GM23338 (cell line): ENCODE results near the gene SCGB3A1. TPM values are rescaled to one million over a fixed set of nuclear protein-coding genes. Genes with fewer than 3 reads are reported as not detected.

Experiments used
- ATAC-seq: fragments of 200-7000 bp; cut with Tn5 transposase; 3 replicates; pipeline ENCODE4 v1.9.1; 2020
- DNase-seq: peaks from one replicate; pipeline ENCODE4 v3.0.0-alpha.2; 2015; ENCODE audit warnings: low spot score
- H2AFZ ChIP-seq: fragments of 200-600 bp; sonication (generic); 2 replicates; pipeline ENCODE4 v1.8.0; 2016; ENCODE audit warnings: antibody characterized with exemption, mild to moderate bottlenecking, moderate library complexity
- H3F3A ChIP-seq: fragments of 200-600 bp; sonication (generic); replicated peaks from 2 replicates; pipeline ENCODE4 v1.8.0; 2017; ENCODE audit warnings: antibody characterized with exemption, mixed run types, low read depth
- H3K27ac ChIP-seq: fragments of 200-600 bp; sonication (generic); 2 replicates; pipeline ENCODE4 v1.6.1; 2016; ENCODE audit warnings: low read depth
- H3K27me3 ChIP-seq: fragments of 200-600 bp; sonication (generic); 2 replicates; pipeline ENCODE4 v1.8.0; 2016; ENCODE audit warnings: mild to moderate bottlenecking, mixed run types, moderate library complexity; ENCODE audit not compliant: insufficient read depth
- H3K36me3 ChIP-seq: fragments of 200-600 bp; sonication (generic); 2 replicates; pipeline ENCODE4 v1.8.0; 2016; ENCODE audit warnings: mild to moderate bottlenecking; ENCODE audit not compliant: insufficient read depth
- H3K4me1 ChIP-seq: fragments of 200-600 bp; sonication (generic); 2 replicates; pipeline ENCODE4 v1.8.0; 2016; ENCODE audit warnings: mild to moderate bottlenecking, moderate library complexity; ENCODE audit not compliant: insufficient read depth
- H3K4me2 ChIP-seq: fragments of 200-600 bp; sonication (generic); 2 replicates; pipeline ENCODE4 v1.7.1; 2017; ENCODE audit warnings: mixed run types
- H3K4me3 ChIP-seq: fragments of 200-600 bp; sonication (generic); 2 replicates; pipeline ENCODE4 v1.6.1; 2016; ENCODE audit warnings: mixed run types
- H3K79me2 ChIP-seq: fragments of 200-600 bp; sonication (generic); replicated peaks from 2 replicates; pipeline ENCODE4 v1.8.0; 2017; ENCODE audit warnings: mild to moderate bottlenecking; ENCODE audit not compliant: insufficient read depth
- H3K9me2 ChIP-seq: fragments of 200-600 bp; sonication (generic); 2 replicates; pipeline ENCODE4 v1.8.0; 2017; ENCODE audit not compliant: insufficient read depth
- H4K20me1 ChIP-seq: fragments of 200-600 bp; sonication (generic); replicated peaks from 2 replicates; pipeline ENCODE4 v1.8.0; 2017; ENCODE audit warnings: mild to moderate bottlenecking; ENCODE audit not compliant: insufficient read depth
- H3K27ac Mint-ChIP-seq: 2 replicates; pipeline ENCODE4 v1.8.0; 2020; ENCODE audit warnings: inconsistent platforms, mild to moderate bottlenecking, moderate library complexity, mixed read lengths
- H3K27me3 Mint-ChIP-seq: 3 replicates; pipeline ENCODE4 v1.8.0; 2022; ENCODE audit warnings: low read depth, mild to moderate bottlenecking, moderate library complexity, mixed read lengths, inconsistent platforms; ENCODE audit not compliant: insufficient read depth, poor library complexity
- H3K36me3 Mint-ChIP-seq: 3 replicates; pipeline ENCODE4 v1.8.0; 2021; ENCODE audit warnings: low read depth, mild to moderate bottlenecking, inconsistent platforms, moderate library complexity, mixed read lengths
- H3K4me1 Mint-ChIP-seq: 3 replicates; pipeline ENCODE4 v1.8.0; 2020; ENCODE audit warnings: mild to moderate bottlenecking, inconsistent platforms, mixed read lengths
- H3K4me3 Mint-ChIP-seq: 3 replicates; pipeline ENCODE4 v1.8.0; 2021; ENCODE audit warnings: moderate library complexity, mild to moderate bottlenecking, inconsistent platforms, mixed read lengths
- H3K9me3 Mint-ChIP-seq: 3 replicates; pipeline ENCODE4 v1.8.0; 2020; ENCODE audit warnings: moderate library complexity, mild to moderate bottlenecking, inconsistent platforms, mixed read lengths
- EZH2 ChIP-seq: fragments of 200-600 bp; sonication (generic); IDR thresholded peaks from one replicate; pipeline ENCODE4 v1.8.0; 2017; ENCODE audit warnings: antibody characterized with exemption, mild to moderate bottlenecking, low read depth; ENCODE audit not compliant: unreplicated experiment
- EZH2phosphoT487 ChIP-seq: fragments of 200-600 bp; sonication (generic); IDR thresholded peaks from one replicate; pipeline ENCODE4 v1.8.1; 2018; ENCODE audit warnings: antibody characterized with exemption; ENCODE audit not compliant: unreplicated experiment
- POLR2AphosphoS5 ChIP-seq: IDR thresholded peaks from 2 replicates; pipeline ENCODE4 v1.6.1; 2016; ENCODE audit warnings: antibody characterized with exemption, low read depth
- STAT1 ChIP-seq: IDR thresholded peaks from one replicate; pipeline ENCODE4 v1.6.1; 2016; ENCODE audit warnings: antibody characterized with exemption; ENCODE audit not compliant: unreplicated experiment
- ZNF331 ChIP-seq: fragments of 250-450 bp; sonication (Bioruptor Pico); IDR thresholded peaks from 2 replicates; pipeline ENCODE4 v1.5.0; 2020; ENCODE audit warnings: low read depth, mild to moderate bottlenecking, moderate library complexity
- polyA plus RNA-seq: library from polyadenylated mRNA; unstranded; fragments of >200 nt; fragmentation: Nextera tagmentation; extraction: Ambion mirVana; gene quantifications from 2 replicates; pipeline ENCODE4 v1.2.1, GENCODE V29; 2016
- total RNA-seq: library from RNA; depleted of rRNA; stranded (reverse); fragments of >200 nt; shearing (Covaris generic); gene quantifications from 2 replicates; pipeline ENCODE4 v1.2.3, GENCODE V29; 2014
- TF ChIP-seq, protein P1 (sequence below): IDR thresholded peaks from 2 replicates; pipeline ENCODE4 v1.6.1; 2016; ENCODE audit warnings: antibody characterized with exemption
- TF ChIP-seq, protein P2 (sequence below): fragments of 250-450 bp; sonication (Bioruptor Pico); IDR thresholded peaks from 2 replicates; pipeline ENCODE4 v1.5.0; 2020; ENCODE audit warnings: mild to moderate bottlenecking, moderate library complexity
- TF ChIP-seq, protein P3 (sequence below), 2 experiments: fragments of 200-600 bp in 1 of 2; sonication (generic) in 1 of 2; conservative IDR thresholded peaks; 2 replicates each; pipeline versions ENCODE4 v1.5.1 to v1.6.1; 2016 to 2017; ENCODE audit warnings: antibody characterized with exemption in 2 of 2, low read depth in 2 of 2, mild to moderate bottlenecking in 2 of 2, moderate library complexity in 1 of 2

SCGB3A1 gene
- total and polyA plus RNA-seq, 2 experiments from 2014 or later, result not detected

DNA sequence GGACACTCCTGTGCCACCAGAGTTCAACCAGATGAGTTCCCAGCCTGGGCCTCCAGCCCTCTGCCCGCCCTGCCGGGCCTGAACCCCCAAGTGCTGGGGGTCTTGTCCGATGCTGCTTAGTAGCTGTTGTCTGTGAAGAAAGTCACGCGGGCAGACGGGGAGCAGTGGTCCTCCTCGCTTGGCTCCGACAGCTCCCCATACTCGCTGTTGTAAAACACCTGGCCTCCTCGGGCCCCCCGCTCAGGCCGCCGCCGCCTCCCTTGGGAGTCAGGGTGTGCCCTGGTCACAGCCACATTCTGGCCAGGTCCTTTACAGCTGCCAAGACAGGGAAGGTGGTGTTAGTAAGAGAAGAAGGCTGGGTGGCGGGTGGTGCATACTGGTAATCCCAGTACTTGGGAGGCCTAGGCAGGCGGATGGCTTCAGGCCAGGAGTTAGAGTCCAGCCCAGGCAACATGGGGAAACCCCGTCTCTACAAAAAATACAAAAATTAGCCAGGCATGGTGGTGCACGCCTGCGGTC is 11.8 kb upstream of the SCGB3A1 start (continued):
- TF ChIP-seq, protein P1, sequence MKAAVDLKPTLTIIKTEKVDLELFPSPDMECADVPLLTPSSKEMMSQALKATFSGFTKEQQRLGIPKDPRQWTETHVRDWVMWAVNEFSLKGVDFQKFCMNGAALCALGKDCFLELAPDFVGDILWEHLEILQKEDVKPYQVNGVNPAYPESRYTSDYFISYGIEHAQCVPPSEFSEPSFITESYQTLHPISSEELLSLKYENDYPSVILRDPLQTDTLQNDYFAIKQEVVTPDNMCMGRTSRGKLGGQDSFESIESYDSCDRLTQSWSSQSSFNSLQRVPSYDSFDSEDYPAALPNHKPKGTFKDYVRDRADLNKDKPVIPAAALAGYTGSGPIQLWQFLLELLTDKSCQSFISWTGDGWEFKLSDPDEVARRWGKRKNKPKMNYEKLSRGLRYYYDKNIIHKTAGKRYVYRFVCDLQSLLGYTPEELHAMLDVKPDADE, result no peak
- TF ChIP-seq, protein P2, sequence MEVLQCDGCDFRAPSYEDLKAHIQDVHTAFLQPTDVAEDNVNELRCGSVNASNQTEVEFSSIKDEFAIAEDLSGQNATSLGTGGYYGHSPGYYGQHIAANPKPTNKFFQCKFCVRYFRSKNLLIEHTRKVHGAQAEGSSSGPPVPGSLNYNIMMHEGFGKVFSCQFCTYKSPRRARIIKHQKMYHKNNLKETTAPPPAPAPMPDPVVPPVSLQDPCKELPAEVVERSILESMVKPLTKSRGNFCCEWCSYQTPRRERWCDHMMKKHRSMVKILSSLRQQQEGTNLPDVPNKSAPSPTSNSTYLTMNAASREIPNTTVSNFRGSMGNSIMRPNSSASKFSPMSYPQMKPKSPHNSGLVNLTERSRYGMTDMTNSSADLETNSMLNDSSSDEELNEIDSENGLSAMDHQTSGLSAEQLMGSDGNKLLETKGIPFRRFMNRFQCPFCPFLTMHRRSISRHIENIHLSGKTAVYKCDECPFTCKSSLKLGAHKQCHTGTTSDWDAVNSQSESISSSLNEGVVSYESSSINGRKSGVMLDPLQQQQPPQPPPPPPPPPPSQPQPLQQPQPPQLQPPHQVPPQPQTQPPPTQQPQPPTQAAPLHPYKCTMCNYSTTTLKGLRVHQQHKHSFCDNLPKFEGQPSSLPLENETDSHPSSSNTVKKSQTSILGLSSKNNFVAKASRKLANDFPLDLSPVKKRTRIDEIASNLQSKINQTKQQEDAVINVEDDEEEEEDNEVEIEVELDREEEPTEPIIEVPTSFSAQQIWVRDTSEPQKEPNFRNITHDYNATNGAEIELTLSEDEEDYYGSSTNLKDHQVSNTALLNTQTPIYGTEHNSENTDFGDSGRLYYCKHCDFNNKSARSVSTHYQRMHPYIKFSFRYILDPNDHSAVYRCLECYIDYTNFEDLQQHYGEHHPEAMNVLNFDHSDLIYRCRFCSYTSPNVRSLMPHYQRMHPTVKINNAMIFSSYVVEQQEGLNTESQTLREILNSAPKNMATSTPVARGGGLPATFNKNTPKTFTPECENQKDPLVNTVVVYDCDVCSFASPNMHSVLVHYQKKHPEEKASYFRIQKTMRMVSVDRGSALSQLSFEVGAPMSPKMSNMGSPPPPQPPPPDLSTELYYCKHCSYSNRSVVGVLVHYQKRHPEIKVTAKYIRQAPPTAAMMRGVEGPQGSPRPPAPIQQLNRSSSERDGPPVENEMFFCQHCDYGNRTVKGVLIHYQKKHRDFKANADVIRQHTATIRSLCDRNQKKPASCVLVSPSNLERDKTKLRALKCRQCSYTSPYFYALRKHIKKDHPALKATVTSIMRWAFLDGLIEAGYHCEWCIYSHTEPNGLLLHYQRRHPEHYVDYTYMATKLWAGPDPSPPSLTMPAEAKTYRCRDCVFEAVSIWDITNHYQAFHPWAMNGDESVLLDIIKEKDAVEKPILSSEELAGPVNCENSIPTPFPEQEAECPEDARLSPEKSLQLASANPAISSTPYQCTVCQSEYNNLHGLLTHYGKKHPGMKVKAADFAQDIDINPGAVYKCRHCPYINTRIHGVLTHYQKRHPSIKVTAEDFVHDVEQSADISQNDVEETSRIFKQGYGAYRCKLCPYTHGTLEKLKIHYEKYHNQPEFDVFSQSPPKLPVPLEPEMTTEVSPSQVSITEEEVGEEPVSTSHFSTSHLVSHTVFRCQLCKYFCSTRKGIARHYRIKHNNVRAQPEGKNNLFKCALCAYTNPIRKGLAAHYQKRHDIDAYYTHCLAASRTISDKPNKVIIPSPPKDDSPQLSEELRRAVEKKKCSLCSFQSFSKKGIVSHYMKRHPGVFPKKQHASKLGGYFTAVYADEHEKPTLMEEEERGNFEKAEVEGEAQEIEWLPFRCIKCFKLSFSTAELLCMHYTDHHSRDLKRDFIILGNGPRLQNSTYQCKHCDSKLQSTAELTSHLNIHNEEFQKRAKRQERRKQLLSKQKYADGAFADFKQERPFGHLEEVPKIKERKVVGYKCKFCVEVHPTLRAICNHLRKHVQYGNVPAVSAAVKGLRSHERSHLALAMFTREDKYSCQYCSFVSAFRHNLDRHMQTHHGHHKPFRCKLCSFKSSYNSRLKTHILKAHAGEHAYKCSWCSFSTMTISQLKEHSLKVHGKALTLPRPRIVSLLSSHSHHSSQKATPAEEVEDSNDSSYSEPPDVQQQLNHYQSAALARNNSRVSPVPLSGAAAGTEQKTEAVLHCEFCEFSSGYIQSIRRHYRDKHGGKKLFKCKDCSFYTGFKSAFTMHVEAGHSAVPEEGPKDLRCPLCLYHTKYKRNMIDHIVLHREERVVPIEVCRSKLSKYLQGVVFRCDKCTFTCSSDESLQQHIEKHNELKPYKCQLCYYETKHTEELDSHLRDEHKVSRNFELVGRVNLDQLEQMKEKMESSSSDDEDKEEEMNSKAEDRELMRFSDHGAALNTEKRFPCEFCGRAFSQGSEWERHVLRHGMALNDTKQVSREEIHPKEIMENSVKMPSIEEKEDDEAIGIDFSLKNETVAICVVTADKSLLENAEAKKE (CRISPR knock-in tag), result no peak
- no peak for TF ChIP-seq POLR2AphosphoS5

DNA sequence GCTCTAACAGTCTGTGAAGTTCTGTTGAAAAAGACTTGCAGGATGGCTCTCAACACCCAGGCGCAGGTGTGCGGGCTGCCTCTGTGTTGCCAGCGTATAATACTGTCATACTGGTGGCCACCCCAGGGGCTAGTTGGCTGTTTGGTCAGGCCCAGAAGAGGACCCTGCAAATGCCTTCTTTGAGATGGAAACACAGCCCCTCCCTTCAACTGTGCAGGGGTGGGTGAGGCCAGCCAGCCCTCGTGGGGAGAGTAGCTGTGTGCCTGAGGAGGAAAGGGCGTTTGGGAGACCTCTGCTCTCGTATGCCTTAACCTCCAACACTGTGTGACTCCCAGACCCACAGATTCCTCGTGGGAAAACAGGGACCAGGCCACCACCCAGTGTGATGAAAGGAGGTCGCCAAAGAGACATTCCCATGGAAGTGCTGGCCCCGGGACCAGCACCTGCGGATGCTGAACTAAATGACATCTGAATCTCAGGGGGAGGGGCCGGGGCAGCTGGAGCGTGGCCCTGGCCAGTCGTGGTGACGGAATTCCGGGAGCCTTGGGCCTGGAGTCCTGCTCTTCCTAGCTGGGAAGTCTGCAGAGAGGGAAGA is 11.3 kb upstream of the SCGB3A1 start:
- Histone ChIP-seq H3K36me3 (no peaks in the 10 kb centered on the region), H3K27ac (no peak overlapping the region), H3K4me2 (no peak overlapping the region), H4K20me1 (no peaks in the 10 kb centered on the region), H3F3A (no peaks in the 10 kb centered on the region), H3K79me2 (no peaks in the 10 kb centered on the region), H3K4me1 (no peaks in the 10 kb centered on the region), H3K9me2 (no peaks in the 10 kb centered on the region), H3K4me3 (no peak overlapping the region), H2AFZ (no peak overlapping the region), H3K27me3 (no peaks in the 10 kb centered on the region)
- Mint-ChIP-seq H3K4me3 (no peak overlapping the region), H3K36me3 (no peaks in the 10 kb centered on the region; the same call in 2 of the 3 replicates), H3K27me3 (peaks cover 17% of the 10 kb centered on the region), H3K4me1 (peaks cover 2% of the 10 kb centered on the region; the same call in 1 of the 3 replicates), H3K27ac (no peak overlapping the region), H3K9me3 (no peaks in the 10 kb centered on the region)
- no peak for ATAC-seq
- DNase-seq, result no peak
- no peak for TF ChIP-seq ZNF331 (CRISPR knock-in tag)
- TF ChIP-seq EZH2phosphoT487, result no peak
- TF ChIP-seq POLR2AphosphoS5, result no peak
- TF ChIP-seq, protein P1, result no peak
- TF ChIP-seq, protein P3, sequence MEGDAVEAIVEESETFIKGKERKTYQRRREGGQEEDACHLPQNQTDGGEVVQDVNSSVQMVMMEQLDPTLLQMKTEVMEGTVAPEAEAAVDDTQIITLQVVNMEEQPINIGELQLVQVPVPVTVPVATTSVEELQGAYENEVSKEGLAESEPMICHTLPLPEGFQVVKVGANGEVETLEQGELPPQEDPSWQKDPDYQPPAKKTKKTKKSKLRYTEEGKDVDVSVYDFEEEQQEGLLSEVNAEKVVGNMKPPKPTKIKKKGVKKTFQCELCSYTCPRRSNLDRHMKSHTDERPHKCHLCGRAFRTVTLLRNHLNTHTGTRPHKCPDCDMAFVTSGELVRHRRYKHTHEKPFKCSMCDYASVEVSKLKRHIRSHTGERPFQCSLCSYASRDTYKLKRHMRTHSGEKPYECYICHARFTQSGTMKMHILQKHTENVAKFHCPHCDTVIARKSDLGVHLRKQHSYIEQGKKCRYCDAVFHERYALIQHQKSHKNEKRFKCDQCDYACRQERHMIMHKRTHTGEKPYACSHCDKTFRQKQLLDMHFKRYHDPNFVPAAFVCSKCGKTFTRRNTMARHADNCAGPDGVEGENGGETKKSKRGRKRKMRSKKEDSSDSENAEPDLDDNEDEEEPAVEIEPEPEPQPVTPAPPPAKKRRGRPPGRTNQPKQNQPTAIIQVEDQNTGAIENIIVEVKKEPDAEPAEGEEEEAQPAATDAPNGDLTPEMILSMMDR (conservative IDR thresholded peaks at IDR 0.05; ENCODE audit: low read depth in 2 of 2), result no peak
- no peak for TF ChIP-seq STAT1
- TF ChIP-seq EZH2, result no peak
